NCI-H1930 (cell line): ENCODE results near the gene SSBP2.

ENCODE experiments used
- DNase-seq, 2 experiments: peaks; one replicate each; lab custom pipeline; 2025; lab: John Stamatoyannopoulos, UW

The SSBP2 gene

GRCh38 chr5:81766611-81767010, 15.7 kb upstream of the SSBP2 start:
- DNase-seq, result no peak

GRCh38 chr5:81763294-81763928, 12.5 kb upstream of the SSBP2 start:
- no peak for DNase-seq

GRCh38 chr5:81762853-81763252, 12.0 kb upstream of the SSBP2 start:
- no peak for DNase-seq

GRCh38 chr5:81762401-81762800, 11.5 kb upstream of the SSBP2 start:
- DNase-seq, result no peak

- no peak for DNase-seq
Observed at GRCh38 chr5:81761970-81762369, 11.1 kb upstream of the SSBP2 start.

GRCh38 chr5:81761270-81761669, 10.4 kb upstream of the SSBP2 start:
- no peak for DNase-seq

- DNase-seq, result no peak
Observed at GRCh38 chr5:81760521-81760920, 9.6 kb upstream of the SSBP2 start.

- no peak for DNase-seq
Observed at GRCh38 chr5:81759632-81760005, 8.7 kb upstream of the SSBP2 start.

GRCh38 chr5:81757404-81757803, 6.5 kb upstream of the SSBP2 start:
- no peak for DNase-seq

GRCh38 chr5:81756016-81756415, 5.1 kb upstream of the SSBP2 start:
- no peak for DNase-seq

- no peak for DNase-seq
Observed at GRCh38 chr5:81755320-81755719, 4.4 kb upstream of the SSBP2 start.

- DNase-seq, result no peak
Observed at GRCh38 chr5:81754621-81755020, 3.7 kb upstream of the SSBP2 start.

- DNase-seq, result no peak
Observed at GRCh38 chr5:81753429-81753828, 2.5 kb upstream of the SSBP2 start.

GRCh38 chr5:81752644-81752963, 1.7 kb upstream of the SSBP2 start:
- no peak for DNase-seq

- no peak for DNase-seq
Observed at GRCh38 chr5:81751836-81752643, 1.1 kb upstream of the SSBP2 start.

- no peak for DNase-seq
Observed at GRCh38 chr5:81750308-81751008, 439 bp downstream of the SSBP2 start.

- no peak for DNase-seq
Observed at GRCh38 chr5:81749561-81750307, 1.2 kb downstream of the SSBP2 start.

- DNase-seq, result no peak
Observed at GRCh38 chr5:81749192-81749560, 1.7 kb downstream of the SSBP2 start.

- DNase-seq, result no peak
Observed at GRCh38 chr5:81748556-81748955, 2.3 kb downstream of the SSBP2 start.

GRCh38 chr5:81747030-81747429, 3.9 kb downstream of the SSBP2 start:
- no peak for DNase-seq

- no peak for DNase-seq
Observed at GRCh38 chr5:81740758-81741157, 10.1 kb downstream of the SSBP2 start.

GRCh38 chr5:81739291-81739690, 11.6 kb downstream of the SSBP2 start:
- no peak for DNase-seq

- DNase-seq, result no peak
Observed at GRCh38 chr5:81729276-81729675, 21.6 kb downstream of the SSBP2 start.
